CD14-positive monocyte (primary cell): ENCODE results near the gene ZC3H12C. TPM values are rescaled to one million over a fixed set of nuclear protein-coding genes. Genes with fewer than 3 reads are reported as not detected.

Source experiments
- DNase-seq, 3 donors: peaks; one replicate each; pipeline ENCODE4 v3.0.0-alpha.2; 2011 to 2022
- H2AFZ ChIP-seq: 2 replicates; pipeline ENCODE4 v1.6.0; 2012; ENCODE audit warnings: mild to moderate bottlenecking, low read depth, low read length, inconsistent platforms; ENCODE audit not compliant: insufficient read depth, poor library complexity, severe bottlenecking
- H3K27ac ChIP-seq, 2 donors: 1 replicate in 1 of 2; 2 replicates in 1 of 2; pipeline ENCODE4 v1.5.1; 2012 to 2013; ENCODE audit warnings: low read length in 2 of 2, control low read depth in 1 of 2, inconsistent platforms in 1 of 2, low read depth in 1 of 2, mild to moderate bottlenecking in 1 of 2
- H3K27me3 ChIP-seq, 2 donors: one replicate each; pipeline versions ENCODE4 v1.6.0 to v1.6.1; 2011 to 2013; ENCODE audit warnings: low read length in 2 of 2; ENCODE audit not compliant: control insufficient read depth in 2 of 2, insufficient read depth in 2 of 2
- H3K36me3 ChIP-seq, 2 donors: replicated peaks in 1 of 2; 1 replicate in 1 of 2; 2 replicates in 1 of 2; pipeline versions ENCODE4 v1.5.1 to v1.6.1; 2012 to 2013; ENCODE audit warnings: low read length in 2 of 2, control low read depth in 1 of 2, inconsistent platforms in 1 of 2, mild to moderate bottlenecking in 1 of 2; ENCODE audit not compliant: insufficient read depth in 2 of 2, control insufficient read depth in 1 of 2
- H3K4me1 ChIP-seq, 2 donors: 1 replicate in 1 of 2; 2 replicates in 1 of 2; pipeline versions ENCODE4 v1.5.1 to v1.6.1; 2012 to 2013; ENCODE audit warnings: low read length in 2 of 2, control low read depth in 1 of 2, inconsistent platforms in 1 of 2, mild to moderate bottlenecking in 1 of 2, moderate library complexity in 1 of 2; ENCODE audit not compliant: insufficient read depth in 2 of 2, control insufficient read depth in 1 of 2
- H3K4me2 ChIP-seq: replicated peaks from 2 replicates; pipeline ENCODE3; 2012; ENCODE audit warnings: low read length, moderate library complexity, mild to moderate bottlenecking; ENCODE audit not compliant: poor library complexity, severe bottlenecking; ENCODE audit errors: extremely low read depth
- H3K4me3 ChIP-seq, 3 experiments: fragments of 200-600 bp in 1 of 3; sonication (generic) in 1 of 3; replicated peaks in 1 of 3; 1 replicate in 2 of 3; 2 replicates in 1 of 3; pipeline ENCODE4 v1.5.1; 2011 to 2013; ENCODE audit warnings: low read length in 3 of 3, mild to moderate bottlenecking in 3 of 3, control low read depth in 2 of 3, low read depth in 2 of 3, inconsistent platforms in 1 of 3, moderate library complexity in 1 of 3
- H3K79me2 ChIP-seq: 2 replicates; pipeline ENCODE4 v1.6.0; 2012; ENCODE audit warnings: mild to moderate bottlenecking, control low read depth, inconsistent platforms, low read length, moderate library complexity; ENCODE audit not compliant: insufficient read depth
- H3K9ac ChIP-seq: 2 replicates; pipeline ENCODE4 v1.6.0; 2017; ENCODE audit warnings: low read length, mild to moderate bottlenecking; ENCODE audit not compliant: insufficient read depth, poor library complexity, severe bottlenecking
- H3K9me3 ChIP-seq, 2 donors: replicated peaks in 1 of 2; 1 replicate in 1 of 2; 2 replicates in 1 of 2; pipeline versions ENCODE4 v1.5.1 to v1.6.1; 2012 to 2013; ENCODE audit warnings: low read length in 2 of 2, control low read depth in 1 of 2; ENCODE audit not compliant: control insufficient read depth in 1 of 2, insufficient read depth in 1 of 2
- H4K20me1 ChIP-seq: 2 replicates; pipeline ENCODE4 v1.6.0; 2012; ENCODE audit warnings: mild to moderate bottlenecking, low read length, control low read depth, moderate library complexity; ENCODE audit not compliant: insufficient read depth
- H3K27ac Mint-ChIP-seq, 7 donors: one replicate each; pipeline ENCODE4 v1.8.0; 2020; ENCODE audit warnings: mild to moderate bottlenecking in 7 of 7, mixed read lengths in 7 of 7, moderate library complexity in 6 of 7, inconsistent platforms in 2 of 7
- H3K27me3 Mint-ChIP-seq, 3 donors: one replicate each; pipeline ENCODE4 v1.8.0; 2021 to 2022; ENCODE audit warnings: low read depth in 3 of 3, mild to moderate bottlenecking in 3 of 3, mixed read lengths in 3 of 3, moderate library complexity in 3 of 3, inconsistent platforms in 1 of 3
- H3K36me3 Mint-ChIP-seq, 2 donors: one replicate each; pipeline ENCODE4 v1.8.0; 2020; ENCODE audit warnings: mixed read lengths in 2 of 2, inconsistent platforms in 1 of 2, mild to moderate bottlenecking in 1 of 2
- H3K4me1 Mint-ChIP-seq: one replicate; pipeline ENCODE4 v1.8.0; 2020; ENCODE audit warnings: mild to moderate bottlenecking, mixed read lengths
- H3K4me3 Mint-ChIP-seq, 2 donors: one replicate each; pipeline ENCODE4 v1.8.0; 2020; ENCODE audit warnings: mild to moderate bottlenecking in 2 of 2, mixed read lengths in 2 of 2, moderate library complexity in 1 of 2
- H3K9me3 Mint-ChIP-seq, 7 donors: one replicate each; pipeline ENCODE4 v1.8.0; 2020 to 2022; ENCODE audit warnings: mixed read lengths in 7 of 7, mild to moderate bottlenecking in 6 of 7, moderate library complexity in 6 of 7, inconsistent platforms in 2 of 7
- WGBS: methylation state at CpG from one replicate; pipeline ENCODE4 v1.1.5; 2013; ENCODE audit warnings: missing lambda C conversion rate; ENCODE audit not compliant: insufficient coverage; 5-methylcytosine and 5-hydroxymethylcytosine counted together
- intact Hi-C, 2 donors: fragments of 100-400 bp; cut with micrococcal nuclease; formaldehyde crosslinking; loops; one replicate each; pipeline versions ENCODE4 v1.15.0 to v1.15.1; 2023
- polyA plus RNA-seq, 3 donors: library from polyadenylated mRNA; depleted of rRNA in 1 of 3; unstranded in 2 of 3; stranded (reverse) in 1 of 3; fragments of 300-500 nt in 2 of 3; fragments of >200 nt in 1 of 3; fragmentation: Illumina TruSeq in 2 of 3; gene quantifications; 1 replicate in 2 of 3; 2 replicates in 1 of 3; pipeline ENCODE4 v1.2.3, GENCODE V29; 2012 to 2021
- TF ChIP-seq, protein P1 (sequence below): fragments of 200-600 bp; IDR thresholded peaks from one replicate; pipeline ENCODE4 v1.8.0; 2022; ENCODE audit warnings: antibody characterized with exemption, mild to moderate bottlenecking

Gene ZC3H12C
- polyA plus RNA-seq, 3 donors, result 0.47 to 2.6 (median 0.73) TPM

DNA sequence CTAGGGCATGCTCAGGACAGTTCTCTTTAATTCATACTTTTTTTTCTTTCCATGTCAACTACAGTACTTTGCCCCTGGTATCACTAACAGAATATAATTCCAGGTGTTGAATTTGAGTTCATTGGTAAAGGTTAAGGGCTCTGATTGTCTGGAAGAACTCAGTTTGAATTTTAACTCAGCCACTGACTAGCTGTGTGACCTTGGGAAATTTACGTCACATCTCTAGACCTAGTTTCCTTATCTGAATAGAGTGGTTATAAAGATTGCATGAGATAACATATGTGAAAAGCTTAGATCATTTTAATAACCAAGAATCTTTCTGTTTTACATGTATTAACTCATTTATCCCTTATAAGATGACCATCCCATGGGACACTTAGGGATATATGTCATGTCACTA is 15.8 kb upstream of the ZC3H12C start:
- DNase-seq, result no peak
- Histone ChIP-seq H3K9ac (no peak overlapping the region), H3K9me3 (peaks cover 0 to 6% of the 10 kb centered on the region in 2 donors), H3K79me2 (no peaks in the 10 kb centered on the region), H3K4me3 (no peak overlapping the region), H2AFZ (no peak overlapping the region), H3K4me1 (peaks cover 16 to 27% of the 10 kb centered on the region in 2 donors), H4K20me1 (no peaks in the 10 kb centered on the region), H3K27me3 (no peaks in the 10 kb centered on the region), H3K4me2 (no peak overlapping the region), H3K36me3 (no peaks in the 10 kb centered on the region), H3K27ac (no peak overlapping the region)
- intact Hi-C loops, result no loop called here
- Mint-ChIP-seq H3K4me1 (peaks cover 34% of the 10 kb centered on the region), H3K27ac (no peak overlapping the region), H3K9me3 (peaks cover 0 to 6% (median 4%) of the 10 kb centered on the region in 7 donors), H3K27me3 (peaks cover 0 to 3% (median 0%) of the 10 kb centered on the region in 3 donors), H3K36me3 (peaks cover 0 to 2% of the 10 kb centered on the region in 2 donors), H3K4me3 (no peak overlapping the region)
- no CpG with 5 or more reads among the region's 1 CpG for WGBS
- TF ChIP-seq, protein P1, sequence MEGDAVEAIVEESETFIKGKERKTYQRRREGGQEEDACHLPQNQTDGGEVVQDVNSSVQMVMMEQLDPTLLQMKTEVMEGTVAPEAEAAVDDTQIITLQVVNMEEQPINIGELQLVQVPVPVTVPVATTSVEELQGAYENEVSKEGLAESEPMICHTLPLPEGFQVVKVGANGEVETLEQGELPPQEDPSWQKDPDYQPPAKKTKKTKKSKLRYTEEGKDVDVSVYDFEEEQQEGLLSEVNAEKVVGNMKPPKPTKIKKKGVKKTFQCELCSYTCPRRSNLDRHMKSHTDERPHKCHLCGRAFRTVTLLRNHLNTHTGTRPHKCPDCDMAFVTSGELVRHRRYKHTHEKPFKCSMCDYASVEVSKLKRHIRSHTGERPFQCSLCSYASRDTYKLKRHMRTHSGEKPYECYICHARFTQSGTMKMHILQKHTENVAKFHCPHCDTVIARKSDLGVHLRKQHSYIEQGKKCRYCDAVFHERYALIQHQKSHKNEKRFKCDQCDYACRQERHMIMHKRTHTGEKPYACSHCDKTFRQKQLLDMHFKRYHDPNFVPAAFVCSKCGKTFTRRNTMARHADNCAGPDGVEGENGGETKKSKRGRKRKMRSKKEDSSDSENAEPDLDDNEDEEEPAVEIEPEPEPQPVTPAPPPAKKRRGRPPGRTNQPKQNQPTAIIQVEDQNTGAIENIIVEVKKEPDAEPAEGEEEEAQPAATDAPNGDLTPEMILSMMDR, result no peak

DNA sequence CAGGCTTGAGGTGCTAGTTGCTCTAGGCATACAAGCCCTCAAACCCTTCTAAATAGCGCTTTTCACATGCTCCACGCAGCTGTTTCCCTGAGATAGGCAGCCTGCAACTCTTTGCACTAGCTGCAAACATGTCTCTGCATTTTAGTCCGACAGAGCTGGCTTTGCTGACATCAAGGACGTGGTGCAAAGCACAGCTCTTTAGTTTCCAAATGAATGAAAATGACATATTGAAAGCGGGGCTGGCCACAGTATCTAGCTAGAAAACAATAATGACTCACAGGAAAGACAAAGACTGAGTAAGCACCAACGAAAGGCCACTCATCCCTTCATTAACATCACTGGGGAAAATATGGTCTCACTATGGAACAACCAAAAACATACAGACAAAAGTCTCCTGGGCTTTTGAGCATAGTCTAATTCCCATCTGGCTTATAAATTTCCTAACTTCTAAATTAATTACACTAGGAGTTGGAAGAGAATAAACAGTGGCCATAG is 15.3 kb upstream of the ZC3H12C start:
- no peak overlapping the region for H3K4me2 ChIP-seq
- H3K79me2 ChIP-seq, result no peaks in the 10 kb centered on the region
- peaks cover 11 to 23% of the 10 kb centered on the region in 2 donors for H3K4me1 ChIP-seq
- H3K36me3 ChIP-seq, result no peaks in the 10 kb centered on the region
- H3K9me3 Mint-ChIP-seq, result peaks cover 0 to 6% (median 4%) of the 10 kb centered on the region in 7 donors
- peaks cover 29% of the 10 kb centered on the region for H3K4me1 Mint-ChIP-seq
- H3K36me3 Mint-ChIP-seq, result peaks cover 0 to 2% of the 10 kb centered on the region in 2 donors
- H3K9ac ChIP-seq, result no peak overlapping the region
- no peak overlapping the region for H3K4me3 Mint-ChIP-seq
- intact Hi-C loops, result no loop called here
- peaks cover 0 to 6% of the 10 kb centered on the region in 2 donors for H3K9me3 ChIP-seq
- no peak overlapping the region for H3K27ac ChIP-seq
- DNase-seq, result peak in 1 of 3 donors; percentile 57
- H3K27me3 Mint-ChIP-seq, result peaks cover 0 to 3% (median 0%) of the 10 kb centered on the region in 3 donors
- H4K20me1 ChIP-seq, result no peaks in the 10 kb centered on the region
- H3K27me3 ChIP-seq, result no peaks in the 10 kb centered on the region
- H3K27ac Mint-ChIP-seq, result no peak overlapping the region
- H3K4me3 ChIP-seq, result no peak overlapping the region
- TF ChIP-seq, protein P1, result no peak
- H2AFZ ChIP-seq, result no peak overlapping the region
- WGBS, result 55% methylated on average over 5 of the region's 6 CpGs
